ENCODE measurements around the gene RHOF.

Gene RHOF

DNA sequence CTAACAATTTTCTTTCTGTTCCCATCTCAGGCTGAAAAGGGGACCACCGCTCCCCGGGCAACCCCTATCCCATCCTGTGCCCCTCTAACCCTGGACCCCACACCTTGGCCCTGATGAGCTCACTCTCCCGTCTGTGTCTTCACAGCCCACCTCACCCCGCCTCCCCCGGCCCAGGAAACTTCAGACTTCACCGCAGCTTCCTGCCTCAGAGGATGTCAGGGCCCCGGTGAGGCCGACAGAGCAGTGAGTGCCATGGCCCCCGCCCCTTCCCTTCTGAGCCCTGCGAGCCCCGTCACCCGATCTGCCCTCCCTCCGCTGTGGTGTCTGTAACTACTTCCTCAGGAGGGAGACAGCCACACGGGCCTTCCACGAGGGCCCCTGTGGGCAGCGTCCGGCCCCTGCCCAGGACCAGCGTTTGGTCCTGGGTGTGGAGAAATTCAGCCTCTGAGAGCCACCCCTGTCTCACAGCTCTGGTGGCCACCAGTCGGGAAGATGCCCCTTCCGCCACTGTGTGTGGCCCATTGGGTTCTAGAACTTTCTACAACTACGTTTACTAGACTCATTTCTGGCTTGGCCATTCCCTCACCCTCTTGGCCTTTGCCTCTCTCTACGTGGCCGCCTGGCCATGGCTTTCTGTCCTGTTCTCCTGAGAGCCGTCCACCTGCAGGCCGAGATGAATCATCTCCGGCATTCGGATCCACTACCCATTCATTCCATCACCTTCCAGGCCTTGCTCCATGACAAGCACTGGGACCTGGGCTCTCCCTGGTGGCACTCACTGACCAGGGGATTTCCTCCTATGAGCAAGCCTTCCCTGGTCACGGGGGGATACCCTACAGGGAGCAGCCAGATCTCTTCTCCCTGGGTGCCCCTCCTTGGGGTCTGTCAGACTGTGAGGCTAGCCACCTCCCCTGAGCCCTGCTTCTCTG lies 3.4 kb downstream of the RHOF start:
- Histone ChIP-seq H3K4me3 (ENCODE audit: low read depth, low read length) (no peak overlapping the region), H3K79me2 (ENCODE audit: control insufficient read depth, insufficient read depth, low read length, unreplicated experiment) (no peaks in the 10 kb centered on the region), H3K27me3 (ENCODE audit: insufficient read depth, low read length) (no peaks in the 10 kb centered on the region), H2AFZ (ENCODE audit: low read length, unreplicated experiment) (no peak overlapping the region), H3K36me3 (ENCODE audit: insufficient read depth, low read length) (no peaks in the 10 kb centered on the region), H3K27ac (ENCODE audit: low read depth, low read length) (no peak overlapping the region), H3K4me1 (ENCODE audit: control insufficient read depth, insufficient read depth, low read length, unreplicated experiment) (peaks cover 9% of the 10 kb centered on the region)

DNA sequence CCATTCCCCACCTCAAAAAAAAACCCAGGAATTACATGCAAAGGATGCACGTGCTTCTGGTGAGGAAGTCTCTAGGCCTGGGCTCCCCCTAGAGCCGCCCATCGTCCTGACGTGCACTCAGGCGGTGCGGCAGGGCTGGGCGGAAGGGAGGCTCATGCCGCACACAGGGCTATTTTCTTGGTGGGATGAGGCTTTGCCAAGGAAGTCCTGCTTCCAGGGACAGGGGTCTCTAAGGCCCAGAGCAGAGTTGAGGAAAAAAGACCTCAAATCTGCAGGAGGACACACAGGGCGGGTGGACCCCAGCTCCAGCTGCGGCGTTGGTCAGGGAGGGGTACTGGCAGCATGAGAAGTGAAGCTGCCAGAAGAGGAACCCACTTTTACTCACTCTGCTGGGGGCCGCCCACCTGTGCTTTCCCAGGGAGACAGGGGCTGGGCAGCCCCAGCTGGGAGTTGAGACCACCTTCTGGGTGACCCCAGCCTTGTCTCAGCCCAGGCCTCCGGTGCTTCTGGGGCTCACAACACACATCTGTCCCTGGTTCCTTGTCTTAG lies 4.2 kb downstream of the RHOF start:
- no peak overlapping the region for H3K27ac ChIP-seq (ENCODE audit: low read depth, low read length)
- no peaks in the 10 kb centered on the region for H3K79me2 ChIP-seq (ENCODE audit: control insufficient read depth, insufficient read depth, low read length, unreplicated experiment)
- no peak overlapping the region for H3K4me3 ChIP-seq (ENCODE audit: low read depth, low read length)
- no peaks in the 10 kb centered on the region for H3K36me3 ChIP-seq (ENCODE audit: insufficient read depth, low read length)
- H2AFZ ChIP-seq (ENCODE audit: low read length, unreplicated experiment) = no peak overlapping the region
- H3K27me3 ChIP-seq (ENCODE audit: insufficient read depth, low read length) = no peaks in the 10 kb centered on the region
- H3K4me1 ChIP-seq (ENCODE audit: control insufficient read depth, insufficient read depth, low read length, unreplicated experiment) = peaks cover 16% of the 10 kb centered on the region

DNA sequence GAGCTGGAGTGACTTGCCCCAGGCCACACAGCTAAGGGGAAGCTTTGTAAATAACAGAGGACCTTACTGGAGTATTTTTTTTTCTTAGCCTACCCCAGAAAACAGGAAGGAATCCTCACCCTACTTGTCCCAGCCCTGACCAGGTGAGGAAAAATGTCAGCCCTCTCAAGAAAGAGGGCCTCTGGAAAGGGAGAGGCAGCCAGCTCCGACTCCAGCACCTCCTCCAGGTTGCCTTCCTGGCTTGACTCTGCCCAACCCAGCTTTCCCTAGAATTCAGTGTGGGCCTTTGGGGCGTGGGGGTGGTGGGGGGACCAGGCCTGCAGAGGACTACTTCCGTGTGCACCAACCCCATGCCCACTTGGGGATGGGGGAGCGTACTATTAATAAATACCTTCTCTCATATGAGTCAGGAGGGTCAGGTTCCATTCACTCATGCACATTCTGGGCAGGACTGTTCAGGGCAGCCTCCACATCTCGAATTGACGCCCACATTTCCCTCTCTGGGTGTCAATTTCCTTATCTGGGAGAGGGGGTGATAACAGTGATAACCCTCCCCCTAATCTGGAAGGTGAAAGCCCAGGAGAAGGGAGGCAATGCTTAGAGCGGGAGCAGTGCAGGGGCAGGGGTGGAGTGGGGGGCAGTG lies 5.2 kb downstream of the RHOF start:
- Histone ChIP-seq H3K79me2 (ENCODE audit: control insufficient read depth, insufficient read depth, low read length, unreplicated experiment) (no peaks in the 10 kb centered on the region), H3K27me3 (ENCODE audit: insufficient read depth, low read length) (no peaks in the 10 kb centered on the region), H2AFZ (ENCODE audit: low read length, unreplicated experiment) (no peak overlapping the region), H3K4me1 (ENCODE audit: control insufficient read depth, insufficient read depth, low read length, unreplicated experiment) (peaks cover 24% of the 10 kb centered on the region), H3K4me3 (ENCODE audit: low read depth, low read length) (no peak overlapping the region), H3K27ac (ENCODE audit: low read depth, low read length) (no peak overlapping the region), H3K36me3 (ENCODE audit: insufficient read depth, low read length) (no peaks in the 10 kb centered on the region)

DNA sequence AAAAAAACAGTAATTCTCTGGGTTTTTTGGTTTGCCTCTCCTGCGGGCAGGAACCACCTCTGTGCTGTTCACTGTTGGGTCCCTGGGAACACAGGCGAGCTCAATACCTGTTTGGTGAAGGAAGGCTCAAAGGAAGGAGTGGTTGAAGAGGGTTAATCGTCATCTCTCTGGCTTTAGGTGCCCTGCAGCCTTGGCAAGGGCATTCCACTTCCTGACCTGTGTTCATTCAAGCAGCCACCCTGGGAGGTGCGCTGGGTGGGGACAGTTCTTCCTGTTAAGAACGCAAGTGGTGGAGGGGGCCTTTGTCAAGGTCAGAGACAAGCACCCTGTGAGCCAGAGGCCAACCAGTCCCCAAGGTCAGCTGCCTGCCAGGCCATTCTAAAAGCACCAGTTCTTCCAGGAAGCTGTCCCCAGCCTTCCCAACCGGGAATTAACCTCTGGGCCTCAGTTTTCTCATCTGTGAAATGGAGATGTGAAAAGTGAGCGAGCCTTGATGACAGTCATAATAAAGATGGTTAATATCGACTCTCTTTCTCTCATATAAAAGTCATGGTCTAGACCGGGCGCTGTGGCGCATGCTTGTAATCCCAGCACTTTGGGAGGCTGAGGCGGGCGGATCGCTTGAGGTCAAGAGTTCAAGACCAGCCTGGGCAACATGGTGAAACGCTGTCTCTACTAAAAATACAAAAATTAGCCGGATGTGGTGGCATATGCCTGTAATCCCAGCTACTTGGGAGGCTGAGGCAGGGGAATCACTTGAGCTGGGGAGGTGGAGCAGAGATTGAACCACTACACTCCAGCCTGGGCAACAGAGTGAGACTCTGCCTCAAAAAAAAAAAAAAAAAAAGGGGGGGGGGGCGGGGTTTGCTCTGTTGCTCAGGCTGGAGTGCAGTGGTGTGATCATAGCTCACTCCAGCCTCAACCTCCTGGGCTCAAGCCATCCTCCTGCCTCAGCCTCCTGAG lies 6.1 kb downstream of the RHOF start:
- H3K27ac ChIP-seq (ENCODE audit: low read depth, low read length) = no peak overlapping the region

DNA sequence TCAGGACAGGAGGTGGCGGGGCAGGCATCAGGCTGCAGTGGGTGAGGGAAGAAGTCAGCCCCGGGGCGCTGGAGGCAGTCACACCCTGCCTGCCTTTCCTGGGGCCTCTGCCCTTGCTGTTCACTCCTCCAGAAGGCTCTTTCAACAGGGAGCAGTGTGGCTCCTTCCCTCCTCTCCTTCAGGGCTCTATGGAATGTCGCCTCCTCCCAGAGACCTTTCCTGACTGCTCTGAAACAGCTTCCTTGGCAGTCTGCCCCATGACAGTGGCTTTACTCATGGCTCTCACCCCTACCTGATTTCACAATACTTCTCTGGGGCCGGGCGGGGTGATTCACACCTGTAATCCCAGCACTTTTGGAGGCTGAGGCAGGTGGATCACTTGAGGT lies 7.1 kb downstream of the RHOF start:
- Histone ChIP-seq H3K4me1 (ENCODE audit: control insufficient read depth, insufficient read depth, low read length, unreplicated experiment) (peaks cover 35% of the 10 kb centered on the region), H3K27me3 (ENCODE audit: insufficient read depth, low read length) (no peaks in the 10 kb centered on the region), H3K79me2 (ENCODE audit: control insufficient read depth, insufficient read depth, low read length, unreplicated experiment) (no peaks in the 10 kb centered on the region), H3K36me3 (ENCODE audit: insufficient read depth, low read length) (no peaks in the 10 kb centered on the region), H2AFZ (ENCODE audit: low read length, unreplicated experiment) (no peak overlapping the region), H3K27ac (ENCODE audit: low read depth, low read length) (peak overlapping the region; percentile 8; the same call in 1 of the 2 replicates), H3K4me3 (ENCODE audit: low read depth, low read length) (no peak overlapping the region)

More for the DNA sequence above, 6.1 kb downstream of the RHOF start:
- Histone ChIP-seq H3K4me3 (ENCODE audit: low read depth, low read length) (no peak overlapping the region), H2AFZ (ENCODE audit: low read length, unreplicated experiment) (no peak overlapping the region), H3K36me3 (ENCODE audit: insufficient read depth, low read length) (no peaks in the 10 kb centered on the region), H3K4me1 (ENCODE audit: control insufficient read depth, insufficient read depth, low read length, unreplicated experiment) (peaks cover 26% of the 10 kb centered on the region), H3K79me2 (ENCODE audit: control insufficient read depth, insufficient read depth, low read length, unreplicated experiment) (no peaks in the 10 kb centered on the region), H3K27me3 (ENCODE audit: insufficient read depth, low read length) (no peaks in the 10 kb centered on the region)

DNA sequence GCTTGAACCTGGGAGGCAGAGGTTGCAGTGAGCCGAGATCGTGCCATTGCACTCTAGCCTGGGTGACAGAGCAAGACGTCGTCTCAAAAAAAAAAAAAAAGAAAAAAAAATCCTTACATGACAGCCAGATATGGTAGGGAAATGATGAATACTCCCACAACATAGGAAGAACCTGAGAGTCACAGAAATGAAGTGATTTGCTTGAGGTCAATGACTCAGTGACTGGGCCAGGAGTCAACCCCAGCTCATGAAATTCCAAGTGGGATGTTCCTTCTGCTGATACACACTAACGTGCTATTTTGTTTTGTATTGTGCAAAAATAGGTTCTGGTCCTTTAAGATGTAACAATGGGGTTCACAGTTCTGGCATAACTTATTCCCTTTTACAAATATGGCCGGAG lies 9.0 kb downstream of the RHOF start:
- no peaks in the 10 kb centered on the region for H3K79me2 ChIP-seq (ENCODE audit: control insufficient read depth, insufficient read depth, low read length, unreplicated experiment)
- no peaks in the 10 kb centered on the region for H3K36me3 ChIP-seq (ENCODE audit: insufficient read depth, low read length)
- H3K27ac ChIP-seq (ENCODE audit: low read depth, low read length) = peak overlapping the region; percentile 61; the same call in 1 of the 2 replicates
- H3K4me1 ChIP-seq (ENCODE audit: control insufficient read depth, insufficient read depth, low read length, unreplicated experiment) = peaks cover 37% of the 10 kb centered on the region
- no peak overlapping the region for H2AFZ ChIP-seq (ENCODE audit: low read length, unreplicated experiment)
- no peaks in the 10 kb centered on the region for H3K27me3 ChIP-seq (ENCODE audit: insufficient read depth, low read length)
- 0 out of 2 replicates have a peak overlapping the region, but pooled peaks have one; percentile 1 for H3K4me3 ChIP-seq (ENCODE audit: low read depth, low read length)

DNA sequence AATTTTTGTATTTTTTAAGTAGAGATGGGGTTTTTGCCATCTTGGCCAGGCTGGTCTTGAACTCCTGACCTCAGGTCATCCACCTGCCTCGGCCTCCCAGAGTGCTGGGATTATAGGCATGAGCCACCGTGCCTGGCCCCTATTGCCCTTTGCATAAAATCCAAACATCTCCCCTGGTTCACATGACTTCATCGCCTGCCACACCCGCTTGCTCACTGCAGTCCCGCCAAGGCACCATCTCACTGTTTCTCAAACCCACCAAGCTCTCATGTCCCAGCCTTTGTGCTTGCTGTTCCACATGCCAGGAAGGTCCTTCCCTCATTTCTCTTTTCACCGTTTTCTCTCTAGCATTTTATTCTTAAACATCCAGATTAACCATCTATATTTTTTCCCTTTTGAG lies 9.7 kb downstream of the RHOF start:
- no peak overlapping the region for H3K4me3 ChIP-seq (ENCODE audit: low read depth, low read length)
- H3K36me3 ChIP-seq (ENCODE audit: insufficient read depth, low read length) = no peaks in the 10 kb centered on the region
- no peak overlapping the region for H2AFZ ChIP-seq (ENCODE audit: low read length, unreplicated experiment)
- peak overlapping the region; percentile 61 for H3K27ac ChIP-seq (ENCODE audit: low read depth, low read length)
- peaks cover 37% of the 10 kb centered on the region for H3K4me1 ChIP-seq (ENCODE audit: control insufficient read depth, insufficient read depth, low read length, unreplicated experiment)
- H3K27me3 ChIP-seq (ENCODE audit: insufficient read depth, low read length) = no peaks in the 10 kb centered on the region
- H3K79me2 ChIP-seq (ENCODE audit: control insufficient read depth, insufficient read depth, low read length, unreplicated experiment) = no peaks in the 10 kb centered on the region

DNA sequence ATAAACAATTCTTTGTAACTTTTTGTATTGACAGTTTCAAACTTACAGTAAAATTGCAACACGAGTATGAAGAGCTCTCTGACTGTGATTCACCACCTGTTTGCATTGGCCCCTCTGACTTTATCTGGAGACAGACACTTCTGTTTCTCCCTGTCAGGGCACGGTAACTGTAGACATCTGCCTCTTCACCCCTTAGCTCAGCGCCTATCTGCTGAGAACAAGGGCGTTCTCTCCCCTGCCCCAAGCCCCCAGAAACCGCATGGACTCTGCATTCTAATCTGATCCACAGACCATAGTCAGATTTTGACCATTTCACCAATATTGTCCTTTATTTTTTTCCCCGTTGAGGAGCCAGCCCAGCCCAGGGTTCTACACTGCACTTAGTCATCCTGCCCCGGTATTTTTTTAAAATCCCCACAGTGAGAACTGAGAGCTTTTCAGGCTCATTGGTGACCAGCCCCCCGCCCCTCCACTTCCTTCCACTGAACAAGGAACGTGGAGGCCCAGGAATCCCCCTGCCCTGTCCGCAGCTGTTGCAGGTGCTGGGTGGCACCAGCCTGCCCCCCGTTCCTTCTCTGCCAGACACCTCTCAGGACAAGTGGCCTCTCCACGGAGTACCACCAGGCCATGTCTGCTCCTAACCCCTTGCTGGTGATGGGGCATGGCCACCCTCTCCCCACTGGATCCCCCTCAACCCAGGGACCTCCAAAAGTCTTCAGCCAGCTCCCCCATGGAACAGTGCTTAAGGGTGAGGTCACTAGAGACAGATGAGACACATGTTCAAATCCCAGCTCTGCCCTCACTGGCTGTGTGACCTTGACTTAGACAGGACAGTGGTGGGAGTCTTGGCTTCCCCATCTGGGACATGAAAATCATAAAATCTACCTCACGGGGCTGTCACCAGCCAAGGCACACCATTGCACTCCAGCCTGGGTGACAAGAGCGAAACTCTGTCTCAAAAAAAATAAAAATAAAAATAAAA lies 11.2 kb downstream of the RHOF start:
- Histone ChIP-seq H2AFZ (ENCODE audit: low read length, unreplicated experiment) (no peak overlapping the region), H3K4me1 (ENCODE audit: control insufficient read depth, insufficient read depth, low read length, unreplicated experiment) (peaks cover 37% of the 10 kb centered on the region), H3K79me2 (ENCODE audit: control insufficient read depth, insufficient read depth, low read length, unreplicated experiment) (no peaks in the 10 kb centered on the region), H3K27me3 (ENCODE audit: insufficient read depth, low read length) (no peaks in the 10 kb centered on the region), H3K4me3 (ENCODE audit: low read depth, low read length) (peak overlapping the region; percentile 18; the same call in 1 of the 2 replicates), H3K27ac (ENCODE audit: low read depth, low read length) (peak overlapping the region; percentile 56; the same call in 1 of the 2 replicates), H3K36me3 (ENCODE audit: insufficient read depth, low read length) (no peaks in the 10 kb centered on the region)

DNA sequence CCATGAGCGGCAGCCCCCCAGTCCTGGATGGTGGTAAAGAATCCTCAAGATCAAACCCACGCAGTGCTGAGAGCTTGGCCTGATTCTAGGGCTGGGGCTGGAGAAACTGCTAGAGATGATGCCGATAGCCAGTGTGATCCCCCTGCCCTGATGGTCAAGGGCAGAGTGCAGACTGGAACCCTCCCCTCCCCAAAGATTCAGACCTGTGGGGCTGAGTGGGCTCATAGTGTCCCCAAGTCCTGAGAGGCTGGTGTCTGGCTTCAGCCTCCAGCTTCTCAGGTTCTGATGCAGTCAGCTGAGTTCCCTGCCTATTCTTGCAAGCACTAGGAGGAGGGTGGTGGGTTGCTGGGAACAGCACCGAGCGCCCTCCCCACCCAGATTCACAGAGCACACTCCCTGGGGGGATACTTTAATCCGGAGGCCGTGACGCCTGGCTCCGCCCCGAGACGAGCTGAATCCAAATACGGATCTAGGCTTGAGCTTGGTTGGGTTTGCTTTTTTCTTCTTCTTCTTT lies 11.9 kb downstream of the RHOF start:
- peaks cover 34% of the 10 kb centered on the region for H3K4me1 ChIP-seq (ENCODE audit: control insufficient read depth, insufficient read depth, low read length, unreplicated experiment)
- H3K27ac ChIP-seq (ENCODE audit: low read depth, low read length) = peak overlapping the region; percentile 56; the same call in 1 of the 2 replicates
- no peaks in the 10 kb centered on the region for H3K36me3 ChIP-seq (ENCODE audit: insufficient read depth, low read length)
- no peak overlapping the region; the same call in 1 of the 2 replicates for H3K4me3 ChIP-seq (ENCODE audit: low read depth, low read length)
- no peaks in the 10 kb centered on the region for H3K27me3 ChIP-seq (ENCODE audit: insufficient read depth, low read length)
- no peaks in the 10 kb centered on the region for H3K79me2 ChIP-seq (ENCODE audit: control insufficient read depth, insufficient read depth, low read length, unreplicated experiment)
- no peak overlapping the region for H2AFZ ChIP-seq (ENCODE audit: low read length, unreplicated experiment)
